HCT116 (cell line): ENCODE results near the gene ARHGAP21. TPM values are rescaled to one million over a fixed set of nuclear protein-coding genes. Genes with fewer than 3 reads are reported as not detected.

Experiments
- ATAC-seq: fragments of 200-7000 bp; cut with Tn5 transposase; 2 replicates; pipeline ENCODE4 v1.9.1; 2020; ENCODE audit warnings: mild to moderate bottlenecking, moderate library complexity
- BruUV-seq: library from RNA; stranded (reverse); fragments of 400-500 nt; replicated peaks from 2 replicates; lab custom pipeline; 2021; lab: Mats Ljungman, UMichigan
- CTCF ChIA-PET: fragments of 300-600 bp; sonication (Branson Sonifier 250); formaldehyde crosslinking; loops from one replicate; lab custom pipeline; 2021; ENCODE audit warnings: antibody characterized with exemption; lab: Charles Lee
- POLR2A ChIA-PET: fragments of 300-600, 350-600 bp; sonication (Branson Sonifier 250); formaldehyde crosslinking; loops from one replicate; lab custom pipeline; 2021; ENCODE audit warnings: antibody characterized with exemption; lab: Charles Lee
- RAD21 ChIA-PET, 2 experiments: fragments of 300-600 bp; sonication (Branson Sonifier 250); formaldehyde crosslinking; loops; one replicate each; lab custom pipeline; 2023; ENCODE audit warnings: low total read pairs in 2 of 2; ENCODE audit not compliant: uncharacterized antibody in 2 of 2, unreplicated experiment in 2 of 2, low non-redundant PET in 1 of 2; lab: Charles Lee
- DNase-seq: peaks from one replicate; pipeline ENCODE4 v3.0.0-alpha.2; 2010; ENCODE audit warnings: low read depth, low spot score
- H2AFZ ChIP-seq: fragments of 200-600 bp; shearing (Covaris generic), sonication (generic); 2 replicates; pipeline ENCODE4 v1.6.1; 2017; ENCODE audit warnings: low read depth, mixed run types, mixed read lengths, antibody characterized with exemption, low read length; ENCODE audit not compliant: poor library complexity, severe bottlenecking
- H3K27ac ChIP-seq: 2 replicates; pipeline ENCODE4 v1.5.1; 2012; ENCODE audit warnings: low read depth, low read length
- H3K27me3 ChIP-seq: fragments of 200-600 bp; sonication (generic); 2 replicates; pipeline ENCODE4 v1.6.1; 2016; ENCODE audit warnings: mixed run types, low read length, mixed read lengths; ENCODE audit not compliant: insufficient read depth
- H3K36me3 ChIP-seq, 2 experiments: fragments of 200-500 bp in 1 of 2; fragments of 200-600 bp in 1 of 2; sonication (Bioruptor generic) in 1 of 2; sonication (generic) in 1 of 2; 2 replicates each; pipeline versions ENCODE4 v1.5.1 to v1.6.1; 2014 to 2016; ENCODE audit warnings: low read length in 2 of 2, inconsistent platforms in 1 of 2, mixed read lengths in 1 of 2, mixed run types in 1 of 2; ENCODE audit not compliant: insufficient read depth in 2 of 2, control insufficient read depth in 1 of 2
- H3K4me1 ChIP-seq, 2 experiments: fragments of 200-600 bp in 1 of 2; sonication (generic) in 1 of 2; 2 replicates each; pipeline versions ENCODE4 v1.5.1 to v1.6.1; 2012 to 2017; ENCODE audit warnings: low read length in 2 of 2, inconsistent platforms in 1 of 2, mild to moderate bottlenecking in 1 of 2, mixed read lengths in 1 of 2, mixed run types in 1 of 2, moderate library complexity in 1 of 2; ENCODE audit not compliant: insufficient read depth in 2 of 2, control insufficient read depth in 1 of 2
- H3K4me2 ChIP-seq: fragments of 200-600 bp; sonication (generic); 2 replicates; pipeline ENCODE4 v1.6.1; 2017; ENCODE audit warnings: mixed run types, low read length, mixed read lengths
- H3K4me3 ChIP-seq, 2 experiments: fragments of 200-600 bp in 1 of 2; sonication (generic) in 1 of 2; replicated peaks in 1 of 2; 2 replicates each; pipeline ENCODE4 v1.5.1; 2011 to 2016; ENCODE audit warnings: low read length in 2 of 2, control low read depth in 1 of 2, low read depth in 1 of 2, mild to moderate bottlenecking in 1 of 2, mixed read lengths in 1 of 2, mixed run types in 1 of 2
- H3K79me2 ChIP-seq: fragments of 200-600 bp; sonication (generic); 2 replicates; pipeline ENCODE4 v1.6.1; 2017; ENCODE audit warnings: mild to moderate bottlenecking, mixed run types, low read length, moderate library complexity, mixed read lengths; ENCODE audit not compliant: insufficient read depth
- H3K9ac ChIP-seq: fragments of 200-600 bp; sonication (generic); 2 replicates; pipeline ENCODE4 v1.6.1; 2016; ENCODE audit warnings: low read length, mixed read lengths
- H3K9me2 ChIP-seq: fragments of 200-600 bp; sonication (generic), shearing (Covaris generic); 2 replicates; pipeline ENCODE4 v1.6.1; 2017; ENCODE audit warnings: mixed run types, mild to moderate bottlenecking, moderate library complexity; ENCODE audit not compliant: insufficient read depth
- H3K9me3 ChIP-seq, 2 experiments: fragments of 200-500 bp in 1 of 2; fragments of 200-600 bp in 1 of 2; sonication (Bioruptor generic) in 1 of 2; sonication (generic) in 1 of 2; 2 replicates each; pipeline ENCODE4 v1.6.1; 2014 to 2017; ENCODE audit warnings: low read length in 2 of 2, mixed read lengths in 2 of 2, inconsistent platforms in 1 of 2, low read depth in 1 of 2, mild to moderate bottlenecking in 1 of 2, mixed run types in 1 of 2, moderate library complexity in 1 of 2; ENCODE audit not compliant: control insufficient read depth in 1 of 2, insufficient read depth in 1 of 2
- H4K20me1 ChIP-seq: fragments of 200-600 bp; sonication (generic), shearing (Covaris generic); 2 replicates; pipeline ENCODE4 v1.6.1; 2017; ENCODE audit warnings: mixed run types, mild to moderate bottlenecking, moderate library complexity; ENCODE audit not compliant: insufficient read depth
- CBX3 ChIP-seq: IDR thresholded peaks from 2 replicates; pipeline ENCODE4 v1.6.1; 2012; ENCODE audit warnings: low read depth
- CEBPB ChIP-seq: IDR thresholded peaks from 2 replicates; pipeline ENCODE4 v1.6.1; 2012; ENCODE audit warnings: low read depth
- EGR1 ChIP-seq: IDR thresholded peaks from 2 replicates; pipeline ENCODE4 v1.6.1; 2012; ENCODE audit warnings: low read depth
- EZH2phosphoT487 ChIP-seq: fragments of 200-600 bp; IDR thresholded peaks from 2 replicates; pipeline ENCODE4 v1.6.1; 2018; ENCODE audit warnings: antibody characterized with exemption, borderline replicate concordance
- POLR2AphosphoS5 ChIP-seq: IDR thresholded peaks from 2 replicates; pipeline ENCODE4 v1.6.1; 2011; ENCODE audit warnings: mild to moderate bottlenecking, low read depth, low read length, moderate library complexity
- TCF7L2 ChIP-seq: IDR thresholded peaks from 2 replicates; pipeline ENCODE4 v1.7.0; 2011; ENCODE audit warnings: borderline replicate concordance, inconsistent platforms; ENCODE audit not compliant: insufficient read depth, insufficient read length; ENCODE audit errors: extremely low read depth
- intact Hi-C: fragments of 100-400 bp; cut with micrococcal nuclease; formaldehyde crosslinking; loops from 2 replicates; pipeline ENCODE4 v1.10.0; 2022
- total RNA-seq: library from RNA; stranded (reverse); gene quantifications from one replicate; pipeline ENCODE4 v1.2.1, GENCODE V29; 2021; ENCODE audit not compliant: unreplicated experiment
- TF ChIP-seq, protein P1 (sequence below), 3 experiments: fragments of 200-600 bp in 1 of 3; sonication (generic) in 1 of 3; IDR thresholded peaks in 2 of 3; conservative IDR thresholded peaks in 1 of 3; 2 replicates each; pipeline ENCODE4 v1.5.1; 2012 to 2017; ENCODE audit warnings: low read depth in 2 of 3, low read length in 2 of 3, antibody characterized with exemption in 1 of 3, borderline replicate concordance in 1 of 3, control low read depth in 1 of 3, mild to moderate bottlenecking in 1 of 3, mixed read lengths in 1 of 3, mixed run types in 1 of 3, moderate library complexity in 1 of 3; ENCODE audit not compliant: insufficient read depth in 1 of 3
- TF ChIP-seq, protein P2 (sequence below): IDR thresholded peaks from 2 replicates; pipeline ENCODE4 v1.6.1; 2012
- TF ChIP-seq, protein P3 (sequence below): IDR thresholded peaks from 2 replicates; pipeline ENCODE4 v1.6.1; 2012; ENCODE audit warnings: low read depth

The ARHGAP21 gene
- total RNA-seq, 1 experiment from 2014 or later: 47.7 TPM

DNA sequence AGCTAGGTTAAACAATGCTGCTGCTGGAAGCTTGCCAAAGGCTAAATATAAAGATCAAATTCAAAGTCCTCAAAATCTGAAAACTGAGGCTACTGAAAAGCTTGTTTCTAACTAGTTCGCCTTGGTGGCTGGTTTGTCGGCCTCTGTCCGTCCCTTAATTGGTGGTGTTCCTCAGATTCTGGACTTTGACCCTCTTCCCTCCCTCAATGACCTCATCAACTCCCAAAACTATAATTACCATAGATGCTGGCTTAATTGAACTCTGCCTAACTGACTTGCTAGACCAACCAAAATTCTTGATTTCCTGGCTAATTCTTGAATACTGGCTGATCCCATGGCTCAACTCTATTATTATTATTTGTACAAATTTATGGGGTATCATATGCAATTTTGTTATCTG lies 15.6 kb downstream of the ARHGAP21 start:
- Histone ChIP-seq H2AFZ (no peak overlapping the region), H3K36me3 (no peaks in the 10 kb centered on the region), H3K4me1 (peaks cover 12 to 16% of the 10 kb centered on the region in 2 experiments), H3K27ac (no peak overlapping the region), H3K4me2 (no peak overlapping the region), H3K4me3 (no peak overlapping the region), H3K9me3 (no peaks in the 10 kb centered on the region), H3K9me2 (no peaks in the 10 kb centered on the region), H3K9ac (no peak overlapping the region), H4K20me1 (no peaks in the 10 kb centered on the region), H3K79me2 (peaks cover 88% of the 10 kb centered on the region), H3K27me3 (no peaks in the 10 kb centered on the region)
- ChIA-PET RAD21 (no interaction called here), POLR2A (no interaction called here), CTCF (no interaction called here)
- intact Hi-C loops: no loop called here
- no TSS peak for BruUV-seq
- TF ChIP-seq EGR1: no peak
- no peak for TF ChIP-seq CBX3
- TF ChIP-seq EZH2phosphoT487: no peak
- TF ChIP-seq, protein P1, sequence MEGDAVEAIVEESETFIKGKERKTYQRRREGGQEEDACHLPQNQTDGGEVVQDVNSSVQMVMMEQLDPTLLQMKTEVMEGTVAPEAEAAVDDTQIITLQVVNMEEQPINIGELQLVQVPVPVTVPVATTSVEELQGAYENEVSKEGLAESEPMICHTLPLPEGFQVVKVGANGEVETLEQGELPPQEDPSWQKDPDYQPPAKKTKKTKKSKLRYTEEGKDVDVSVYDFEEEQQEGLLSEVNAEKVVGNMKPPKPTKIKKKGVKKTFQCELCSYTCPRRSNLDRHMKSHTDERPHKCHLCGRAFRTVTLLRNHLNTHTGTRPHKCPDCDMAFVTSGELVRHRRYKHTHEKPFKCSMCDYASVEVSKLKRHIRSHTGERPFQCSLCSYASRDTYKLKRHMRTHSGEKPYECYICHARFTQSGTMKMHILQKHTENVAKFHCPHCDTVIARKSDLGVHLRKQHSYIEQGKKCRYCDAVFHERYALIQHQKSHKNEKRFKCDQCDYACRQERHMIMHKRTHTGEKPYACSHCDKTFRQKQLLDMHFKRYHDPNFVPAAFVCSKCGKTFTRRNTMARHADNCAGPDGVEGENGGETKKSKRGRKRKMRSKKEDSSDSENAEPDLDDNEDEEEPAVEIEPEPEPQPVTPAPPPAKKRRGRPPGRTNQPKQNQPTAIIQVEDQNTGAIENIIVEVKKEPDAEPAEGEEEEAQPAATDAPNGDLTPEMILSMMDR (IDR thresholded peaks at IDR 0.05 in 2 of 3, conservative IDR thresholded peaks at IDR 0.05 in 1 of 3; ENCODE audit: borderline replicate concordance in 1 of 3, insufficient read depth in 1 of 3, low read depth in 2 of 3, low read length in 2 of 3): no peak
- no peak for TF ChIP-seq TCF7L2
- TF ChIP-seq, protein P2, sequence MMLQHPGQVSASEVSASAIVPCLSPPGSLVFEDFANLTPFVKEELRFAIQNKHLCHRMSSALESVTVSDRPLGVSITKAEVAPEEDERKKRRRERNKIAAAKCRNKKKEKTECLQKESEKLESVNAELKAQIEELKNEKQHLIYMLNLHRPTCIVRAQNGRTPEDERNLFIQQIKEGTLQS: no peak
- no peak for TF ChIP-seq POLR2AphosphoS5
- TF ChIP-seq, protein P3, sequence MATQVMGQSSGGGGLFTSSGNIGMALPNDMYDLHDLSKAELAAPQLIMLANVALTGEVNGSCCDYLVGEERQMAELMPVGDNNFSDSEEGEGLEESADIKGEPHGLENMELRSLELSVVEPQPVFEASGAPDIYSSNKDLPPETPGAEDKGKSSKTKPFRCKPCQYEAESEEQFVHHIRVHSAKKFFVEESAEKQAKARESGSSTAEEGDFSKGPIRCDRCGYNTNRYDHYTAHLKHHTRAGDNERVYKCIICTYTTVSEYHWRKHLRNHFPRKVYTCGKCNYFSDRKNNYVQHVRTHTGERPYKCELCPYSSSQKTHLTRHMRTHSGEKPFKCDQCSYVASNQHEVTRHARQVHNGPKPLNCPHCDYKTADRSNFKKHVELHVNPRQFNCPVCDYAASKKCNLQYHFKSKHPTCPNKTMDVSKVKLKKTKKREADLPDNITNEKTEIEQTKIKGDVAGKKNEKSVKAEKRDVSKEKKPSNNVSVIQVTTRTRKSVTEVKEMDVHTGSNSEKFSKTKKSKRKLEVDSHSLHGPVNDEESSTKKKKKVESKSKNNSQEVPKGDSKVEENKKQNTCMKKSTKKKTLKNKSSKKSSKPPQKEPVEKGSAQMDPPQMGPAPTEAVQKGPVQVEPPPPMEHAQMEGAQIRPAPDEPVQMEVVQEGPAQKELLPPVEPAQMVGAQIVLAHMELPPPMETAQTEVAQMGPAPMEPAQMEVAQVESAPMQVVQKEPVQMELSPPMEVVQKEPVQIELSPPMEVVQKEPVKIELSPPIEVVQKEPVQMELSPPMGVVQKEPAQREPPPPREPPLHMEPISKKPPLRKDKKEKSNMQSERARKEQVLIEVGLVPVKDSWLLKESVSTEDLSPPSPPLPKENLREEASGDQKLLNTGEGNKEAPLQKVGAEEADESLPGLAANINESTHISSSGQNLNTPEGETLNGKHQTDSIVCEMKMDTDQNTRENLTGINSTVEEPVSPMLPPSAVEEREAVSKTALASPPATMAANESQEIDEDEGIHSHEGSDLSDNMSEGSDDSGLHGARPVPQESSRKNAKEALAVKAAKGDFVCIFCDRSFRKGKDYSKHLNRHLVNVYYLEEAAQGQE: no peak
- TF ChIP-seq CEBPB: no peak
- DNase-seq (no peak), ATAC-seq (no peak)
